ENCODE data around the gene CARS1. TPM values are rescaled to one million over a fixed set of nuclear protein-coding genes. Genes with fewer than 3 reads are reported as not detected.

CARS1 gene
- total and polyA plus RNA-seq, 2 of the 4 experiments (the other 2 are of a cell fraction), result 72.7 to 78.3 TPM

- H2AK5ac ChIP-seq (ENCODE audit: low read depth, low read length), result no peak overlapping the region
- no peak overlapping the region for H3K9ac ChIP-seq (ENCODE audit: low read depth, low read length)
- TF ChIP-seq BHLHE40 (IDR thresholded peaks at IDR 0.05; ENCODE audit: low read depth, low read length), result no peak
- TF ChIP-seq MXI1 (IDR thresholded peaks at IDR 0.05; ENCODE audit: borderline replicate concordance, low read depth, low read length), result no peak
- no peak for TF ChIP-seq MAFK (IDR thresholded peaks at IDR 0.05; ENCODE audit: low read depth, low read length)
- TF ChIP-seq CEBPB (IDR thresholded peaks at IDR 0.05; ENCODE audit: low read depth, low read length), result no peak
- no peak for TF ChIP-seq FOS (IDR thresholded peaks at IDR 0.05; ENCODE audit: low read depth, low read length)
- TF ChIP-seq RAD21 (IDR thresholded peaks at IDR 0.05; ENCODE audit: low read length), result no peak
- TF ChIP-seq USF2 (IDR thresholded peaks at IDR 0.05; ENCODE audit: low read depth, low read length), result no peak
- no peak for TF ChIP-seq SMC3 (IDR thresholded peaks at IDR 0.05; ENCODE audit: low read depth, low read length)
- TF ChIP-seq RFX5 (IDR thresholded peaks at IDR 0.05; ENCODE audit: low read depth, low read length), result no peak
- TF ChIP-seq MAZ (IDR thresholded peaks at IDR 0.05; ENCODE audit: borderline replicate concordance, low read depth, low read length), result no peak
- TF ChIP-seq RCOR1 (IDR thresholded peaks at IDR 0.05; ENCODE audit: insufficient replicate concordance, low read length), result no peak
- no peak for TF ChIP-seq POLR2A (IDR thresholded peaks at IDR 0.05; ENCODE audit: low read depth, low read length)
- no peak for TF ChIP-seq CTCF (conservative IDR thresholded peaks at IDR 0.05; ENCODE audit: low read depth, low read length)
- no peak overlapping the region for H2BK15ac ChIP-seq (ENCODE audit: low read depth, low read length)
- peaks cover 9% of the 10 kb centered on the region; the same call in 1 of the 2 replicates for H3K4me1 ChIP-seq (ENCODE audit: control insufficient read depth, insufficient read depth, low read length)
- peaks cover 47 to 71% of the 10 kb centered on the region in 2 experiments for H3K79me1 ChIP-seq (ENCODE audit: low read depth in 1 of 2, low read length in 2 of 2)
- H4K91ac ChIP-seq (ENCODE audit: insufficient read depth, low read depth, low read length), result no peak overlapping the region
- no peaks in the 10 kb centered on the region for H3K9me3 ChIP-seq (ENCODE audit: control insufficient read depth, insufficient read depth, low read length)
- no peak overlapping the region for H3K18ac ChIP-seq (ENCODE audit: low read depth, low read length)
- ChIA-PET POLR2A (ENCODE audit: unreplicated experiment) (no interaction called here), CTCF (interaction anchor here (0.7 kb wide), 1 partner anchor 30 kb away, joined by 3 read pairs; no protein-coding TSS in a partner anchor)
- intact Hi-C loops (cut with micrococcal nuclease), result no loop called here
- peaks cover 22% of the 10 kb centered on the region for H3K9me1 ChIP-seq (ENCODE audit: insufficient read depth, low read length)
- H2BK120ac ChIP-seq (ENCODE audit: low read depth, low read length), result no peak overlapping the region
- no peak overlapping the region for H3K4me3 ChIP-seq (ENCODE audit: insufficient read depth, low read depth, low read length)
- H3K36me3 ChIP-seq (ENCODE audit: control insufficient read depth, insufficient read depth, low read length), result peaks cover 60% of the 10 kb centered on the region
- no peak overlapping the region for H3K56ac ChIP-seq (ENCODE audit: extremely low read depth, insufficient read depth, low read length)
- dilution Hi-C loops (cut with HindIII; ENCODE audit: low sequenced_read_pairs, unreplicated experiment), result no loop called here
- H3K4me2 ChIP-seq (ENCODE audit: low read depth, low read length), result no peak overlapping the region
- no TSS peak for BruUV-seq (replicated peaks)
- H2BK20ac ChIP-seq (ENCODE audit: low read depth, low read length), result no peak overlapping the region
- no peak overlapping the region for H3K14ac ChIP-seq (replicated peaks; ENCODE audit: low read depth, low read length)
- H4K5ac ChIP-seq (ENCODE audit: low read depth, low read length), result no peak overlapping the region
- no peak overlapping the region for H3K23ac ChIP-seq (ENCODE audit: low read depth, low read length)
- ATAC-seq (ENCODE audit: low read depth) (no peak), DNase-seq (no peak)
- no CpG with 5 or more reads among the region's 7 CpGs for WGBS, 2 experiments (ENCODE audit: extremely low coverage in 2 of 2, insufficient read length in 1 of 2)
- H2BK5ac ChIP-seq (ENCODE audit: low read depth, low read length, poor library complexity, severe bottlenecking), result no peak overlapping the region
- H3K27me3 ChIP-seq (ENCODE audit: control insufficient read depth, insufficient read depth, low read length), result no peaks in the 10 kb centered on the region
- no peak overlapping the region for H2AK9ac ChIP-seq (replicated peaks; ENCODE audit: low read depth, low read length, poor library complexity)
- peaks cover 10% of the 10 kb centered on the region for H4K20me1 ChIP-seq (ENCODE audit: insufficient read depth, low read length)
- H3K27ac ChIP-seq (ENCODE audit: insufficient read depth, low read length), result no peak overlapping the region
- in situ Hi-C loops (cut with MboI; ENCODE audit: low sequenced_read_pairs), result no loop called here
- no peak overlapping the region for H2AFZ ChIP-seq (replicated peaks; ENCODE audit: low read length, poor library complexity)
- H4K8ac ChIP-seq (ENCODE audit: low read depth in 2 of 2, low read length in 2 of 2), result no peak overlapping the region
- no peak overlapping the region for H3K4ac ChIP-seq (ENCODE audit: low read depth, low read length)
These were observed 97.1 kb downstream of the CARS1 start for GRCh38 chr11:2960139-2960538.

All from IMR-90 (cell line).